HG03520 (cell line): ENCODE results near the gene TIMM10B.
A peak's percentile ranks its signal among the peaks of the same experiment; 100 is the strongest.
"Not testable (repeated sequence)": the region's sequence is repeated elsewhere in the genome, so short reads cannot be mapped to it uniquely, and the experiment has no call there.

Experiments
- ATAC-seq: cut with Tn5 transposase; IDR thresholded peaks from one replicate; pipeline ENCODE4 v1.9.1; 2021; ENCODE audit warnings: mild to moderate bottlenecking, moderate library complexity; ENCODE audit not compliant: unreplicated experiment

The TIMM10B gene

DNA sequence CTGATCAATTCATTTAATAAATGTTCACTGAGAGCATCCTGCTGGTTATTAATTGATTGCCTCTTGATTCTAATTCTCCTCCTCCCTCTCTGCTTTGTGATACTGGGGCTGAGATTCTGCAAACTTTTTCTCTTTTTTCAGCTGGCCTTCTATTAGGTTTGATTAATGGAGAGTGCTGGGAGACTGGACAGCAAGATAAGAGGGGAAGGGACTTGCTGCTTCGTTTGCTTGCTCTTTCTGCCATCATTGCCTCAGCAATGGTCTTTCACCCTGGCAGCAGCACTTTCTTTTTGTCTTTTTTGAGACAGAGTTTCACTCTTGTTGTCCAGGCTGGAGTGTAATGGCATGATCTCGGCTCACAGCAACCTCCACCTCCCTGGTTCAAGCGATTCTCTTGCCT lies 22.9 kb downstream of the TIMM10B start:
- no peak for ATAC-seq

- ATAC-seq = peak; percentile 58
These were observed 24.4 kb downstream of the TIMM10B start for GRCh38 chr11:6505577-6506240.

GRCh38 chr11:6516865-6517264 lies 35.6 kb downstream of the TIMM10B start:
- no peak for ATAC-seq

- no peak for ATAC-seq
These were observed 39.0 kb downstream of the TIMM10B start for GRCh38 chr11:6520265-6520664.

- not testable (repeated sequence) for ATAC-seq
These were observed 40.6 kb downstream of the TIMM10B start for GRCh38 chr11:6521946-6522345.

DNA sequence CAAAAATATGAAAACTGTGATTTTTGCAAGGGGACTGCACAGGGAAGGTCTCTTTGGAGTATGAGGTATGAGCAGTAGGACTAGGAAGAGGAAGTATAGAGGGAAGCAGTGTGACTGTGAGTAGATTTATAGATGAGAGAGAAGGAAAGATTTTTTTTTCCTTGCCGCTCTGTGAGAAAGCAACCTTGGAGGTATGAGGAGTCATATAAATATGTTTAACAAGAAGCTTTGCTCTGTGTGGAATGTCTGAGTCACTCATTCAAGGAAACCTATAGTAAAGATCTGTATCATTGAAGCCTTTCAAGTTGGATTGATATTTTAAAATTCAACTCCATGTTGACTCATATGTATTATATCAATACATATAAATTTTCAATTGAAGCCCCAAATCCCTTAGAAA lies 42.0 kb downstream of the TIMM10B start:
- no peak for ATAC-seq

DNA sequence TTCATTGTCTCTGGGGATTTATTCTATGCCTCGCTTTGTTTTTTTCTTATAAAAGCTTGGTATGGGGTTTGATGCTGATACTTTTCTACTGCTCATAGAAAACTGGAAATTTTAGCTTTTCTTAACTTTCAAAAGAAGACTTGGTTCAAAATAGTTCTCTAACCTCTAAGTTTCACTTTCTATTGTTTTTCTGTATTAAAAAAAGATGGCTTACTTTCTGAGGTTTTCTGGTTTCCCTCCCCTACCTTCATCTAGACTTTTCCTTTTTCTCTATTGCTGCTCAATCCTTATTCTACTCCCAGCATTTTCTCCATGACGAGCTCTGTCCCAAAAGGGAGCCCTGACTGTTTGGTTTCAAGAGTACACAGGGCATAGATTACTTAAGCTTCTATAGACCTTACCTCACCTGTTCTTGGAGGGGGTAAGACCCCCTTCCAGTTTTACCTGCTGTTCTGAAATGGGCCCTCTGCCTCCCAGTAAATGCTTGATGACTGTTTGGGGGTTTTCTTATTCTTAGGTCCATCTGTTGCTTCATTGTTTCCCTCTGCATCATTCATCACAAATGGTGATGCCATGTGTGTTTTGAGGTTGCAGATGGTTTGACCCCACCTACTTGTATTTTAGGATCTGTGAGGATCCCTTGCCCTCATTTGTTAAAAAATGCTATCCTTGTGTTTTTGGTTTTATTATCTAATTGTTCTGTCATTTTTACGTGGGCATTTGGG lies 45.3 kb downstream of the TIMM10B start:
- no peak for ATAC-seq

GRCh38 chr11:6529266-6529665 lies 48.0 kb downstream of the TIMM10B start:
- no peak for ATAC-seq

DNA sequence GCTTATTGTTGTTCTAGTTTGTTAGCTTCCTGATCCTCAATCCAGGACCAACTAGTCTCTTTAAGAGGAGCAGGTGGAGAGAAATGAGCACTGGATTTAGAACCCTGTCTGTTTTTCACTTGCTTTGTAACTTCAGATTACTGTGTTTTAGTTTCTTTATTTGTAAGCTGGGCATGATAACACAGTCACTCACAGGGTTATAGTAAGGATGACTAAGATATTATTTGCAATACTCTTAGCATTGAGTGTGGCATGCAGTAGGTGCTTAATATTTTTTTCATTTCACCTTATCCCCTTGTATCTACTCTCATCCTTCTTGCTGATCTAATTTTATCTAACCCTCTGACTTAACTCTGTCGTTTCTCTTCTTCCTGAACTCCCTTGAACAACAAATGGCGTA lies 49.5 kb downstream of the TIMM10B start:
- ATAC-seq = no peak

- peak; percentile 55 for ATAC-seq
These were observed 50.0 kb downstream of the TIMM10B start for GRCh38 chr11:6531267-6531752.
